ENCODE measurements around the gene MPRIP.
A peak's percentile ranks its signal among the peaks of the same experiment; 100 is the strongest.
"Not testable (repeated sequence)": the region's sequence is repeated elsewhere in the genome, so short reads cannot be mapped to it uniquely, and the experiment has no call there.

MPRIP gene

DNA sequence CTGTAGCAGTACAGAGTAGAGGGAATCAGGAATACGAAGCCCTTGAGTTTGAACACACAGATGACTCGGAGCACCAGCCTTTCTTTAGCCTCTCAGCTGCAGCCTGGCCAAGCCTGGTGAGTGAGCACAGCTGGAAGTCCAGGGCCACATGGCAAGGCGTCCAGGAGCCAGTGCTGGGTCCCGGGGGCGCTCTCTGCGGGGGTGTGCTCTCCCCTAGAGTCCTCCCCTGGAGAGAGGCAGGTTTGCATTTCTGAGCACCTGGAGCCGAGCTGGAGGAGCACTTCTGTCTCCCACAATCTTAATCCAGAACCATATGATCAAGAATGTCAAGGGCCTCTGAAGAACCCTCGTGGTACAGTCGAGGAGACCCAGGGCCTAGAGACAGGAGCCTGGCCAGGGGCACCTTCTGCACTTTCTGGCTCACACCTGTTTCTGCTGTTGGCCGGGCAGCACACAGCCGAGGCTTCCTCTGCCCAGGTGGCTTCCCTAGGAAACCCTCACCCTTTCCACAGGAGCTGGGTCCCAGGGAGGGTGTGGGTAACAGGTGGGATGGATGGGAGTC is 85.6 kb downstream of the MPRIP start:
- no peak for DNase-seq (ENCODE audit: low spot score)

GRCh38 chr17:17128476-17129075 is 86.3 kb downstream of the MPRIP start:
- no peak for DNase-seq (ENCODE audit: low spot score)

- DNase-seq (ENCODE audit: low spot score), result no peak
Observed at GRCh38 chr17:17129466-17129865, 87.2 kb downstream of the MPRIP start.

DNA sequence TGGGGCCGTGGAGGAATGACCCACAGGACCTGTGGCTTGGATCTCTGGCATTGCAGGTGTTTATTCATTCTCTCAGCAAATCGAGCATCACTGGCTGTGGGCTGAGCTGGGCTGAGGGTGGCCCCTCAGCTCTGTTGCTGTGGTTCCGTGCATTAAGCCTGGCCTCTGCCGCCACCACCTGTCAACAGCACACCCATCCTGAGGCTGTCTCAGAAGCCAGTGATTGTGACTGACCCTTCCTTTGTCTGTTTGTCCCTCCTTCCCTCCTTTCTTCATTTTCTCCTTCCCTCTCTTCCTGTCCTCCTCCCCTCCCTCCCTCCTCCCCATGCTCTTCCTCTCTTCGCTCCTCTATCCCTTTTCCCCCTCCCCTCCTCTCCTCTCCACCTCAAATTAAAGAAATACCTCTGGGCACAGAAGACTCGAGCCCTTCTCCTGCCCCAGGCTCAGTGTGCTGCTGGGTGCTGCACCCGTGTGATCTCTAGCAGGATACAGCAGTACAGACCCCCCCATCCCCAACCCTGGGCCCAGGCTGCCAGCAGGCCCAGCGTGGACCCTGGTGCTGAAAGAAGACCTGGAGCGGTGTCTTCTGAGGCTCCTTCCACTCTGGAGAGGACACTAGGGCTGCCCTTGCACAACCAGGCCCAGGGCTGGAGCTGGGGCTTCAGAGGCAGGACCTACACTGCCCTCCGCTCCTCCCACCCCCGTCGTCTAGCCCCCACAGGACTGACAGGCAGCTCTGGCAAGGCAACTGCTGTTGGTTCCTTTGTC is 88.0 kb downstream of the MPRIP start:
- DNase-seq (ENCODE audit: low spot score), result no peak

GRCh38 chr17:17131839-17132238 is 89.6 kb downstream of the MPRIP start:
- DNase-seq (ENCODE audit: low spot score), result no peak

DNA sequence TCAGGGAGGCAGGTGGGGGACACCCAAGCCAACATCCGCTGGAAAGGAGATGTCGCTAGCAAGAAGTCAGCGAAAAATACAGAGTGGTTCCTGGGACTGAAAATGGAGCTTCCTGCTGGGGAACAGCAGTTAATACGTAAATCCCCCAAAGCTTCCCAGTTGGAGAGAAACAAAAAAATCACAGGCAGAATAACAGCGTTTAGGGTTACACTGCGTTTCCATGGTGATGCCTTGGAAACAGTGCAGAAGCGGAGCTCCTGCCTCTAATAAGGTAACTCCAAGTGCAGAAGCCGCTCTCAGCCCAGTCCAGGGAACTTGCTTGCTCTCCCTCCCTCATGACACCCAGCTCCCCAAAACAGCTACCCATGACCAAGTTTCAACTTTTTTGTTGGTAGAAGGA is 90.5 kb downstream of the MPRIP start:
- no peak for DNase-seq (ENCODE audit: low spot score)

DNA sequence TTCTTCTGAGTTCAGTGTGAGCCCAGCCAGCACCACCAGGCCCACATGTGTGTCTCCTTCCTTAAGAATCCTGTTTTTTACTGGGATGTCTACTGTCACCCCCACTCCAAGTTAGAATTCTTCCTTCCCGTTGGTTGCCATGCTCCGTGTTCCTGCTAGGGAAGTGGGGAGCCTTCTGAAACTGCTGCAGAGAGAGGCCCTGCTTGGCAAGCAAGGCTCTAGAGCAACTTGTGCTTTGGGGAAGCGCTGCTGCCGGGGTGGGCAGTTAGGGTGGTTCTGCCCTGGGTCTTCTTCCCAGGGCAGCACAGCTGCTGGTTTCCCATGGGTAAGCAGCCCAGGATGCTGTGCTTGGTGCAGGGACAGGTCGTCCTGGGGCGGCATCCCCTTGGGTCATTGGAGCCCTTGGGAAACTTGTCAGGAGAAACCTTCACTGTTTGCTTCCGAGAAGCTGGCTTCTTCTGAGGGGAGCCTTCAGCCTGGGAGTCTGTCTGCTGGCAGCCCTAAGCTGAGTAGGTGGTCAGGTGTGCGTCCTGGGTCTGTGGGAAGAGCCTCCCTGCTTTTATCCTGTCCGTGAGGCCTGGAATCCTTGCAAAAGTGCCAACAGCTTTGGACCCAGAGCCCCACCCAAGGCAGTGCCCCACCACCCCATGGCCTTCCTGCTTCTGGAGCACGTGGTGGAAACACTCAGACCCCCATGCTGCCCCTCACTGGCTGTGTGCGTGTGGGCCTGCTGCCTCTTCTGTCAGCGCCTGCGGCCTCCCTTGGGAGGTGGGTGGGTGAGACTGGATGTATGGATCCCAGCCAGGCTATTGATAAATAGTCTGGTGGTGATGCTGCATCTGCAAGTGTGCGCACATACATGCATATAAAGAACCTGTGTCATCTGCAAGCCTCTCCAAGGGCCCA is 92.0 kb downstream of the MPRIP start:
- DNase-seq (ENCODE audit: low spot score), result no peak

DNA sequence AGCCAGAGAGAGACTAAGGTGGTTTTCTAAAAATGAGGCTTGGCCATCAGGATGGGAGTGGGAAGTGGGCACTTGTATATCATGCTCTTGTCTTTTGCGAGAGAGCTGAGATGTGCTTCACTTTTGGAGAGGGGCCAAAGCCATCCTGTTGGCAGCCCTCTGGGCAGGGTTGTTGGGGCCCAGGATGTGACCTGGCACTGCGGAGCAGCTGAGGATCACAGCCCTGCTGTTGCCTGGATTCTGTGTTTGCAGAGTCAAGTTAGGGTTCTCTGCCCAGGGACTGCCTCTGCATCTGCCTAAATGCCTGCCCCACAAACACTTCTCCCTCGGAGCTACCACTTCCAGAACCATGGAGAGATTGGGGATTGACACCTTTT is 92.7 kb downstream of the MPRIP start:
- no peak for DNase-seq (ENCODE audit: low spot score)

DNA sequence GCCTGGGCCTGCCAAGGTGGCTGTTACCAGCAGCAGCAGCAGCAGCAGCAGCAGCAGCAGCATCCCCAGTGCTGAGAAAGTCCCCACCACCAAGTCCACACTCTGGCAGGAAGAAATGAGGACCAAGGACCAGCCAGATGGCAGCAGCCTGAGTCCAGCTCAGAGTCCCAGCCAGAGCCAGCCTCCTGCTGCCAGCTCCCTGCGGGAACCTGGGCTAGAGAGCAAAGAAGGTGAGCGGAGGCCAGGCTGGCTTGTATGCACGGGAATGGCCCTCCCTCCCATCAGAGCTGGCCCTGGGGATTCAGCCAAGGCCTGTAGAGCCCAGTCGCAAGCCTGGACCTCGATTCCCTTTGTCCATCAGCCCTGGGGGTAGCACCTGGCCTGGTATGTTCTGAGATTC is 94.0 kb downstream of the MPRIP start:
- DNase-seq (ENCODE audit: low spot score), result not testable (repeated sequence)

DNA sequence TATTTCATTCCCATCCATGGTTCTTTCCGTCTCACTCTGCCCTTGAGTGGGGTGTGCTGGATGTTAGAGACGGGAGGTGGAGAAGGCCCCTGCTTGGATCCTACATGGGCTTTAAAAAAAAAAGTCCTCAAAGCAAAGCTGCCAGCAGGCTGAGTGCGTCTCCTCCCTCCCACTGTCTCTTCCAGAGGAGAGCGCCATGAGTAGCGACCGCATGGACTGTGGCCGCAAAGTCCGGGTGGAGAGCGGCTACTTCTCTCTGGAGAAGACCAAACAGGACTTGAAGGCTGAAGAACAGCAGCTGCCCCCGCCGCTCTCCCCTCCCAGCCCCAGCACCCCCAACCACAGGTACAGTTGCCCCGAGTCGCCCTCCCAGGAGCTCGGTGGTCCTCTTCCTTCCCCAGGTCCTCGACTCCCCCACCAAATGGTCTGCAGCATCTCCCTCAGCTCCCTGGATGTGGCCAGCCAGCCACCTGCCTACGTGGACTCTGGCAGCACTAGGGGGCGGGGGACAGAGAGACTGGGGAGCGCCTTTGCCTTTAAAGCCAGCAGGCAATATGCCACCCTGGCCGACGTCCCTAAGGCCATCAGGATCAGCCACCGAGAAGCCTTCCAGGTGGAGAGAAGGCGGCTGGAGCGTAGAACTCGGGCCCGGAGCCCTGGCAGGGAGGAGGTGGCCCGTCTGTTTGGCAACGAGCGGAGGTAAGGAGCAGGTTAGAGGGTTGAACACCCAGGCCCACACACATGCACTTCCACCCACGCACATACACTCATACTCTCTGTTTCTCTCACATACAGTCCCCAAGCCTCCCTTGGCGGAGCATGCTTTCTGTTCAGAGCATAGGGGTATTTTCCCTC is 95.7 kb downstream of the MPRIP start:
- DNase-seq (ENCODE audit: low spot score), result no peak

DNA sequence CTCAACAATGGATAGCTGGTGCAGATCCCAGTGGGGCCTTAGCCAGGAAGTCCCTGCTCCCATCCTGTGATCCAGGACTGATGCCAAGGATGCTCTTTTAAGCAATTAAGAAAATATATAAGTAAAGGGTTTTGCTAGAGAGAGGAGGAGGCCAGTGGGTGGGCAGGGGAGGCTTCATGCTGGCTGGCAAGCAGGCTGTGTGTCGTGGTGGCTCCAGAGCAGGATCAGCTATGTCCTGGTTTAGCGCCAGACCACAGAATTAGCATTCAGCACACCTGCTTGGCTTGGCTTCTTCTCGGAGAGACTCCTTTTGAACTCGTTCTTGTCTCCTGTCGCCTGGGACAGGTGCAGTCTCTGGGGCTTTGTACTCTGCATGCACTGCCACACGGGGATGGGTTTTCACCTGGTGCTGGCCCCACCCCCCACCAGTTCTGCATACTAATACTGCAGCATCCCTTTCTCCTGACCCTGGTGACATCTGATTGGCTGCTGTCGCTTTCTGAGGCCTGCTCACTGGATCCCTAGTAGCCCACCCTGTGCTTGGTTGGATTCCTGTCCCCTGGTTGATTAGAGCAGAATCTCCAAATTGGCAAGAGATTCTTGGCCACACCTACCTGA is 97.8 kb downstream of the MPRIP start:
- no peak for DNase-seq (ENCODE audit: low spot score)

GRCh38 chr17:17140590-17140980 is 98.3 kb downstream of the MPRIP start:
- DNase-seq (ENCODE audit: low spot score), result peak; percentile 84

GRCh38 chr17:17141279-17141678 is 99.0 kb downstream of the MPRIP start:
- DNase-seq (ENCODE audit: low spot score), result no peak

- peak; percentile 79 for DNase-seq (ENCODE audit: low spot score)
Observed at GRCh38 chr17:17141860-17142552, 99.7 kb downstream of the MPRIP start.

DNA sequence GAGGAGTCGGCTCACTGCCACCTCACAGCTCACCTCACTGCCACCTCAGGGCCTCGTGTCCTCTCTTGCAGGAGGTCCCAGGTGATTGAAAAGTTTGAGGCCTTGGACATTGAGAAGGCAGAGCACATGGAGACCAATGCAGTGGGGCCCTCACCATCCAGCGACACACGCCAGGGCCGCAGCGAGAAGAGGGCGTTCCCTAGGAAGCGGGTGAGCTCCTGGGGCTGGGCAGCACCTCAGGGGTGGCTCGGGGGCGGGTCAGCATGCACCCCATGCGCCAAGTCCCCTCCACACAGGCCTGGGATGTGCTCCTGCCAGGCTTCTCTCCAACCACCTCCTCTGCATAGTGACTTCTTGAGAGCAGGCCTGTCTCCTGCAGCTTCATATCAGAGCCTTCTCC is 100.3 kb downstream of the MPRIP start:
- no peak for DNase-seq (ENCODE audit: low spot score)

GRCh38 chr17:17143501-17143900 is 101.2 kb downstream of the MPRIP start:
- no peak for DNase-seq (ENCODE audit: low spot score)

GRCh38 chr17:17144061-17144460 is 101.8 kb downstream of the MPRIP start:
- DNase-seq (ENCODE audit: low spot score), result no peak

DNA sequence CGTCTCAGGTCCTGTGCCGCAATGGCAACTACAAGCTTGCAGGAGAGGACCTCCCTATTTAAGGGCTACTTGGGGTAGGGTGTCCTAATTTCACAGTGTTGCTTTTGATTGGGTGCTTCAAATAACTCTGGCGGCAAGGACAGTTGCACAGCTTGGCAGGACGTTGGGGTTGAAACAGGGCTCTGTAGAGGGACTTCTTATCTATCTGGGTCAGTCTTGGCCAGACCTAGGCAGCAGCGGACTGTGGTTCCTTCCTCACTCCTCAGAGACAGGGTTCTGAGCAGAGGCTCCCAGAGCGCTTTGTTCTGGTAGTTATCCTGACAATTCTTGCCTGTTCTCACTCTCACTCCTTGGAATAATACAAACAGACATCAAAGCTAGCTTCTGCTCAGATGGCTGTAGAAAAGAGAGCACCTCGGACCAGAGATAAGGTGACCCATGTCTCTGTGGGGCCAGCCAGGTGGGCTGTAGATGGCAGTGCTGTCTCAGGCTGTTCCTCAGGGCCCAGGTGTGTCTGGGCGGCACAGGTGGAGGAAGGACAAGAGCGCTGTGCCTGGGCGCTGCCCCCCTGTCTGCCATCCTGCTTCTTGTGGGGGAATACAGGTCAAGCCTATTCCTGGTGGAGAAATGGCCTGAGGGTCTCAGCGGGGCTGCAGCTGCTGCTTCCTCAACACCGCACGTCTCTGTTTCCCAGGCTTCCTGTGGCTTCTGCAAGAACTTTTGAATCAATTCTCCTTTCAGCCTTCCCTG is 102.8 kb downstream of the MPRIP start:
- DNase-seq (ENCODE audit: low spot score), result no peak

- DNase-seq (ENCODE audit: low spot score), result no peak
Observed at GRCh38 chr17:17146786-17147406, 104.6 kb downstream of the MPRIP start.
